H9 (cell line): ENCODE data around the gene ADAR. TPM values are rescaled to one million over a fixed set of nuclear protein-coding genes. Genes with fewer than 3 reads are reported as not detected.

ENCODE experiments used
- DNase-seq: peaks from one replicate; pipeline ENCODE4 v3.0.0-alpha.2; 2017
- H2AFZ ChIP-seq: one replicate; pipeline ENCODE4 v1.6.1; 2013; ENCODE audit warnings: mild to moderate bottlenecking, low read length, control low read depth, moderate library complexity
- H2AK5ac ChIP-seq: 2 replicates; pipeline ENCODE4 v1.6.1; 2013; ENCODE audit warnings: low read length, control low read depth, mixed read lengths; ENCODE audit not compliant: insufficient read length
- H2BK120ac ChIP-seq: one replicate; pipeline ENCODE4 v1.6.1; 2013; ENCODE audit warnings: low read depth, mild to moderate bottlenecking, low read length, control low read depth, inconsistent platforms; ENCODE audit not compliant: poor library complexity, severe bottlenecking
- H2BK12ac ChIP-seq: 2 replicates; pipeline ENCODE4 v1.6.1; 2013; ENCODE audit warnings: low read length, control low read depth, mixed read lengths, low read depth; ENCODE audit not compliant: insufficient read length
- H2BK15ac ChIP-seq: 2 replicates; pipeline ENCODE4 v1.6.1; 2013; ENCODE audit warnings: low read depth, low read length, control low read depth
- H2BK20ac ChIP-seq: one replicate; pipeline ENCODE4 v1.6.1; 2013; ENCODE audit warnings: low read depth, mild to moderate bottlenecking, low read length, control low read depth, inconsistent platforms; ENCODE audit not compliant: poor library complexity, severe bottlenecking
- H2BK5ac ChIP-seq: 2 replicates; pipeline ENCODE4 v1.6.1; 2013; ENCODE audit warnings: low read length, control low read depth, mixed read lengths; ENCODE audit not compliant: insufficient read length
- H3K14ac ChIP-seq: 2 replicates; pipeline ENCODE4 v1.6.1; 2013; ENCODE audit warnings: low read length, control low read depth; ENCODE audit not compliant: insufficient read depth
- H3K18ac ChIP-seq: 2 replicates; pipeline ENCODE4 v1.6.1; 2013; ENCODE audit warnings: low read depth, mild to moderate bottlenecking, mixed read lengths, low read length, control low read depth; ENCODE audit not compliant: insufficient read length
- H3K23ac ChIP-seq: 2 replicates; pipeline ENCODE4 v1.6.1; 2013; ENCODE audit warnings: low read length, control low read depth, mixed read lengths, low read depth; ENCODE audit not compliant: insufficient read length
- H3K23me2 ChIP-seq: 2 replicates; pipeline ENCODE4 v1.6.1; 2013; ENCODE audit warnings: low read depth, mild to moderate bottlenecking, mixed read lengths, low read length, control low read depth; ENCODE audit not compliant: insufficient read length, poor library complexity, severe bottlenecking
- H3K27ac ChIP-seq: 2 replicates; pipeline ENCODE4 v1.5.1; 2013; ENCODE audit warnings: low read length, control low read depth, mixed read lengths, low read depth; ENCODE audit not compliant: insufficient read length
- H3K27me3 ChIP-seq: 2 replicates; pipeline ENCODE4 v1.6.1; 2013; ENCODE audit warnings: low read length, control low read depth, inconsistent platforms; ENCODE audit not compliant: insufficient read depth
- H3K4ac ChIP-seq: 2 replicates; pipeline ENCODE4 v1.6.1; 2013; ENCODE audit warnings: low read depth, mild to moderate bottlenecking, control low read depth, inconsistent platforms, low read length, moderate library complexity
- H3K4me1 ChIP-seq: 2 replicates; pipeline ENCODE4 v1.6.1; 2013; ENCODE audit warnings: low read length, control low read depth, inconsistent platforms; ENCODE audit not compliant: insufficient read depth
- H3K4me2 ChIP-seq: 2 replicates; pipeline ENCODE4 v1.6.1; 2013; ENCODE audit warnings: low read length, control low read depth, mixed read lengths; ENCODE audit not compliant: insufficient read length, insufficient read depth
- H3K56ac ChIP-seq: 2 replicates; pipeline ENCODE4 v1.6.1; 2013; ENCODE audit warnings: low read depth, mild to moderate bottlenecking, mixed read lengths, low read length, control low read depth; ENCODE audit not compliant: insufficient read length
- H3K79me1 ChIP-seq: 2 replicates; pipeline ENCODE4 v1.6.1; 2013; ENCODE audit warnings: low read depth, mild to moderate bottlenecking, moderate library complexity, low read length, control low read depth, inconsistent platforms; ENCODE audit not compliant: insufficient read depth, poor library complexity, severe bottlenecking
- H3K79me2 ChIP-seq: 2 replicates; pipeline ENCODE4 v1.6.1; 2013; ENCODE audit warnings: low read length, control low read depth, inconsistent platforms; ENCODE audit not compliant: insufficient read depth
- H3K9ac ChIP-seq: 2 replicates; pipeline ENCODE4 v1.6.1; 2013; ENCODE audit warnings: low read length, control low read depth, mixed read lengths; ENCODE audit not compliant: insufficient read length; ENCODE audit errors: extremely low read depth
- H3K9me3 ChIP-seq: one replicate; pipeline ENCODE4 v1.6.1; 2013; ENCODE audit warnings: low read depth, low read length, inconsistent platforms; ENCODE audit not compliant: control insufficient read depth
- H3T11ph ChIP-seq: one replicate; pipeline ENCODE4 v1.6.1; 2013; ENCODE audit warnings: mild to moderate bottlenecking, low read length, control low read depth, inconsistent platforms
- H4K20me1 ChIP-seq: one replicate; pipeline ENCODE4 v1.6.1; 2013; ENCODE audit not compliant: control insufficient read depth, insufficient read length, insufficient read depth
- H4K5ac ChIP-seq: 2 replicates; pipeline ENCODE4 v1.6.1; 2013; ENCODE audit warnings: low read depth, mild to moderate bottlenecking, mixed read lengths, low read length, control low read depth; ENCODE audit not compliant: insufficient read length
- H4K8ac ChIP-seq: replicated peaks from 2 replicates; pipeline ENCODE4 v1.6.1; 2013; ENCODE audit warnings: low read length, control low read depth, mixed read lengths, low read depth; ENCODE audit not compliant: insufficient read length
- H4K91ac ChIP-seq: 2 replicates; pipeline ENCODE4 v1.6.1; 2013; ENCODE audit warnings: low read depth, mild to moderate bottlenecking, moderate library complexity, mixed read lengths, low read length, control low read depth; ENCODE audit not compliant: insufficient read length
- H3K27ac Mint-ChIP-seq, 3 experiments: 2 replicates in 2 of 3; 3 replicates in 1 of 3; pipeline ENCODE4 v1.8.0; 2020 to 2021; ENCODE audit warnings: mixed read lengths in 3 of 3, mild to moderate bottlenecking in 1 of 3, moderate library complexity in 1 of 3
- H3K27me3 Mint-ChIP-seq: 2 replicates; pipeline ENCODE4 v1.8.0; 2021; ENCODE audit warnings: low read depth, mild to moderate bottlenecking, moderate library complexity, mixed read lengths
- H3K36me3 Mint-ChIP-seq, 3 experiments: 2 replicates in 2 of 3; 3 replicates in 1 of 3; pipeline ENCODE4 v1.8.0; 2020 to 2021; ENCODE audit warnings: low read depth in 3 of 3, mixed read lengths in 3 of 3; ENCODE audit not compliant: insufficient read depth in 1 of 3
- H3K4me1 Mint-ChIP-seq, 2 experiments: 2 replicates each; pipeline ENCODE4 v1.8.0; 2020; ENCODE audit warnings: mixed read lengths in 2 of 2
- H3K4me3 Mint-ChIP-seq, 2 experiments: 2 replicates in 1 of 2; 3 replicates in 1 of 2; pipeline ENCODE4 v1.8.0; 2020 to 2021; ENCODE audit warnings: mild to moderate bottlenecking in 2 of 2, mixed read lengths in 2 of 2, moderate library complexity in 1 of 2
- H3K9me3 Mint-ChIP-seq, 2 experiments: 2 replicates in 1 of 2; 3 replicates in 1 of 2; pipeline ENCODE4 v1.8.0; 2020; ENCODE audit warnings: mild to moderate bottlenecking in 2 of 2, mixed read lengths in 2 of 2, moderate library complexity in 1 of 2
- CTCF ChIP-seq: fragments of 200-600 bp; sonication (generic); conservative IDR thresholded peaks from 3 replicates; pipeline ENCODE4 v1.8.0; 2021; ENCODE audit warnings: antibody characterized with exemption, mild to moderate bottlenecking
- WGBS: extraction: QIAGEN DNeasy Blood & Tissue Kit; methylation state at CpG from one replicate; pipeline ENCODE4 v1.1.7; 2013; ENCODE audit warnings: missing lambda C conversion rate, low lambda C conversion rate, mixed read lengths; ENCODE audit not compliant: insufficient read length; ENCODE audit errors: extremely low coverage; 5-methylcytosine and 5-hydroxymethylcytosine counted together
- total RNA-seq: library from RNA; stranded (reverse); gene quantifications from 2 replicates; pipeline ENCODE4 v1.2.1, GENCODE V29; 2021

The ADAR gene
- total RNA-seq, 1 experiment from 2014 or later, result 236 TPM

- Histone ChIP-seq H3K79me1 (peaks cover 12% of the 10 kb centered on the region), H3K9ac (no peak overlapping the region), H3K14ac (no peak overlapping the region), H3K27ac (no peak overlapping the region), H3K56ac (no peak overlapping the region), H2AFZ (no peak overlapping the region), H3K9me3 (no peaks in the 10 kb centered on the region), H3K27me3 (no peaks in the 10 kb centered on the region), H4K20me1 (peaks cover 2% of the 10 kb centered on the region), H3K23ac (no peak overlapping the region), H3K4me1 (peaks cover 3% of the 10 kb centered on the region; the same call in 1 of the 2 replicates), H2BK20ac (no peak overlapping the region), H3K23me2 (peaks cover 8% of the 10 kb centered on the region), H2BK12ac (no peak overlapping the region), H2AK5ac (no peak overlapping the region), H3T11ph (no peak overlapping the region), H3K4me2 (no peak overlapping the region), H2BK5ac (no peak overlapping the region), H3K4ac (no peak overlapping the region), H4K91ac (no peak overlapping the region), H4K5ac (no peak overlapping the region), H3K18ac (no peak overlapping the region), H3K79me2 (peaks cover 53% of the 10 kb centered on the region; the same call in 1 of the 2 replicates), H2BK120ac (no peak overlapping the region), H2BK15ac (no peak overlapping the region), H4K8ac (no peak overlapping the region)
- no CpG with 5 or more reads among the region's 2 CpGs for WGBS
- Mint-ChIP-seq H3K4me3 (no peak overlapping the region), H3K36me3 (peaks cover 43 to 56% (median 51%) of the 10 kb centered on the region in 3 experiments), H3K27me3 (no peaks in the 10 kb centered on the region), H3K9me3 (no peaks in the 10 kb centered on the region), H3K4me1 (peaks cover 36 to 38% of the 10 kb centered on the region in 2 experiments), H3K27ac (0 out of 7 replicates have a peak overlapping the region, but pooled peaks of 1 of the 3 experiments have one; percentile 11)
- no peak for DNase-seq
- no peak for TF ChIP-seq CTCF
Measured at GRCh38 chr1:154603317-154603716, 4.7 kb downstream of the ADAR start.
